Measurements from ENCODE around the gene BRD4.

BRD4 gene

DNA sequence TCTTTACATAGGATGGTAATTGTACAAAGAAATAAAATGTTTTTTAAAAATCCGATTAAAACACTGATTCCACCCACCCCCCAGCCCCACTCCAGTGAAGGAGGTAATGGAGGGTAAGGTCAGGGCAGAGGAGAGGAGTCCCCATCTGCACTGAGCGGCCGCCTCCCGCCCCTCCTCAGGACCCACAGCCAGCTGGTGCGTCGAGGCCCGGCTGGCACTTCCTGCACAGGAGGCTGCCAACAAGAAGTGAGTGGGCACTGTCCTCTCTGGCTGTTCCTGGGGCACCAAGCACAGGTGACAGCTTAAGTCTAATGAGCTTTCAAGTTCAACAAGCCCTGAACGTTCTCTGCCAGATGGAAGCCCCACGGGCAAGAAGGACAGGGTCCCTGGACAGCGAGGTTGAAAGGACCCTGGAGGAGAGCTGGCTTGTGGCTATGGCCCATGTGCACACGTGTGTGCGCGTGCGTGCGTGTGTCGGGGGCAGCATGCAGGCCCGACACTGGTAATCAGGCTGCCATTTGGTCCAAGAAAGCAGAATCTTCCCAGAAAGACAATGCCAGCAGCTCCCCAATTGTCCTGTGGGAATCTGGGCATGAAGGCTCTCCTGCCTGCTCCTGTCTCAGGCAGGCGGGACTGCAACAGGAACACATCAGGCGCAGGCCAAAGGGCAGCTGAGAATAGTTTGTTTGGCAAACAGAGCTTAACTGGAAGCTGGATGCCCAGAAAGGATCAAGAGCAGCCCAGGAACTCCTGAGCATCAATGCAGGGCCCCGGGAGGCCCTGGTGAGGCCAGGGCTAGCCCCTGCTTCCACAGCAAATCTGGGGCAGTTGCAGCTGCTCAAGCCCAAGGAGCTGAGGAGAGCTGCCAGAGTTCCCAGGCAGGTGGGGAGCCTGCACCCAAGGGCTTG lies 85.0 kb downstream of the BRD4 start:
- DNase-seq = no peak

DNA sequence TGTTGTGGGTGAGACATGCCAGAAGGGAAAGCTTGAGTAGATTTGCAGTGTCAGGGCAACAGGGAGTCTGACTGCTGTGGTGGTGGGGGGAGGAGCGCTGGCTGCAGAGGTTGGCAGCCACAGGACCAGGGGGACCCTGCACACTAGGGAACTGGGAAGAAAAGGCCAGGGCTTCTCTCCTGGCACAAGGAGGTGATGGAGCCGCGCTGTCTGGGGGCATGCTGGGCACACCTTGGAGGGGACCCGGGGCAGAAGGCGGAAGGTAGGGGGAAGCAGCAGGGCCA lies 86.2 kb downstream of the BRD4 start:
- DNase-seq = no peak

- DNase-seq = no peak
These were observed 86.8 kb downstream of the BRD4 start for GRCh38 chr19:15245370-15246197.

DNA sequence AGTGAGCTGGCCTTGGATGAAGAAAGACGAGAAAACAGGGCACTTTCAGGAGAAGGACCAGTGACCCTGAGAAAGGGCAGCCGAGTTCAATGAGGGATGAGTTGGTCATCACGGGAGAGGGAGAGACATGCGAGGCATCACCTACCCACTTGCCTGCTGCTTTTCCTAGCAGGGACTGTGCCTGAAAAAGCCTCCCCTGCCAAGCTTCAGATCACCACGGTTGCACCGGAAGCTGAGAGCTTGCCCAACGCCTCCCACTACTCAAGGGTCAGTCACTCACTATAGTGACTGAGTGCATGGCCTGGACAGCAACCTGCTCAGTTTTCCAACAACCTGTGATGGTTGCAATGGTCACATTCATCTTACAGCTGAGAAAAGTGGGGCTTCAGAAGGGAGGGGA lies 87.5 kb downstream of the BRD4 start:
- DNase-seq = no peak

- no peak for DNase-seq
These were observed 88.1 kb downstream of the BRD4 start for GRCh38 chr19:15244106-15244803.

DNA sequence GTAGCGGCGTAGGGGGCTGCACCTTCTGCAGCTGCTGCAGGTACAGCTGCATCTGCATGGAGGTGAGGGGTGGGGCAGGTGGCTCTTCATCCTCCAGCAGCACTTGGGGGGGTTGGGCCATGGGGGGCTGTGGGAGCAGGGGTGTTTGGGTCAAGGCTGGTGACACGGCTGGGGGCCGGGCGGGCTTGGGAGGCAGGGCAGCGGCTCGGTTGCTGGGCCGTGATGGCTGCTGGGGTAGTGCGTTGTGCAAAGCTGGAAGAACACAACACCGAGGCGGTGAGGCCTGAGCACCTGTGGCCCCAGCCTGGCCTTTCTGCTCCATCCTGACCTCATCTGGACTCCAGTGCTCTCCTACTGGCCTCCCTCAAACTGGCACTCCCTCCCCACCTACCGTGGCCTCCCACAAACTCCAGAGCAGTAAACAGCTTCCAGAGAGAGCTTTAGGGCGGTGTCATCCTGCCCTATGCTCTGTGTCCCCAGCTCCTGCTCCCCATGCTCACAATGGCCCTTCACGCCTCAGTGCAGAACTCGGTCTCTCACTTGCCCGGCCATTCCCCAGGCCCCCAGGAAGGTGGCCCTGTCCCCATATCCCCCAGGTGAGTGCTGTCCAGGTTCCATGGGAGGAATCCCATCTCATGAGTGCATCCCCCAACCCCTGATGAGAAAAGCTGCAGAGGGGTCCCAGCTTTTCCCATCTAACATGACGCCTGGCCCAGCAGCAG lies 88.9 kb downstream of the BRD4 start:
- no peak for DNase-seq

DNA sequence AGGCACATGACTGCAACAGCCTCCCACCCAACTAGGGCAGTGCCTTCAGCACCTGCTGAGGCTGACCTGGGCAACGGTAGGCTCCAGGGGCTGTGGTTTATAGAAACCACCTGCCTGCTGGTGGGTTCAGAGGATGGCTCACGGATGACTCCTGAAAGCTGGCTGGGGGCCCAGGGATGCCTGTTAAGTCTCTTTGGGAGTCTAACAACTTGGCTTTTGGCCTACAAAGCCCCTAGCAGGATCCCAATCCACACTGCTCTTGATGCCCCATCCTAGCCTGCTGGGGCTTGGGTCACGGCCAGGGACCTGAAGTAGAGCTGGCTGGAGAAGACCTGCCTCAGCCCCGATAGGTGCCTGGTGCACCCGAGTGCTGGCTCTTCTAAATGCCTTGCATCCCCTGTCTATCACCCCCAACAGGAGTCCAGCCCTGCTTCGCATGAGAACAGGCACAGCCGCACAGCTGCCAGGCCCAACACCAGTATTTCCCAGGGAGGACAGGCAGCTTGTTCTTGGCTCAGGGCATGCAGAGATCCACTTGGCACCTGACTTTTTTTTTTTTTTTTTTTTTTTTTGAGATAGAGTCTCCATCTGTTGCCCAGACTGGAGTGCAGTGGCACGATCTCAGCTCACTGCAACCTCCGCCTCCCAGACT lies 91.0 kb downstream of the BRD4 start:
- DNase-seq = no peak

DNA sequence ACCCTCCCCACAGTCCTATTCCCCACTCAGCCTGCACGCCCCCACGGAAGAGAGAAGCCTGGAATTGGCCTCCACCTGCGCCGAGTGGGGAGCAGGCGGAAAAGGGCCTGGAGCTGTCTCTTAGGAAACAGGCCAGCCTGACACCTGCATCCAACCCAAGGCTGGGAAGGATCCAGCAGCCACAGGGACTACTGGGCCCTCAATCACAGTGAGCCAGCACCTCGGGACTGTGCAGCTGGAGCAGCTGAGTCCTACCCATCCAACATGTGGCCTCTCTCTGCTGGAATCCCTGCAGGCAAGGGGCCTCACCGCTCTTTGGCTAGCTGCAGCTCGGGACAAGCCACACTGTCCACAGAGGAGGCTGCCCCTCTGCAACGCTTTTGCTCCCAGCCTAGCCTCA lies 91.8 kb downstream of the BRD4 start:
- DNase-seq = no peak

GRCh38 chr19:15239337-15239949 lies 92.9 kb downstream of the BRD4 start:
- DNase-seq = no peak

- no peak for DNase-seq
These were observed 93.6 kb downstream of the BRD4 start for GRCh38 chr19:15238639-15239155.

DNA sequence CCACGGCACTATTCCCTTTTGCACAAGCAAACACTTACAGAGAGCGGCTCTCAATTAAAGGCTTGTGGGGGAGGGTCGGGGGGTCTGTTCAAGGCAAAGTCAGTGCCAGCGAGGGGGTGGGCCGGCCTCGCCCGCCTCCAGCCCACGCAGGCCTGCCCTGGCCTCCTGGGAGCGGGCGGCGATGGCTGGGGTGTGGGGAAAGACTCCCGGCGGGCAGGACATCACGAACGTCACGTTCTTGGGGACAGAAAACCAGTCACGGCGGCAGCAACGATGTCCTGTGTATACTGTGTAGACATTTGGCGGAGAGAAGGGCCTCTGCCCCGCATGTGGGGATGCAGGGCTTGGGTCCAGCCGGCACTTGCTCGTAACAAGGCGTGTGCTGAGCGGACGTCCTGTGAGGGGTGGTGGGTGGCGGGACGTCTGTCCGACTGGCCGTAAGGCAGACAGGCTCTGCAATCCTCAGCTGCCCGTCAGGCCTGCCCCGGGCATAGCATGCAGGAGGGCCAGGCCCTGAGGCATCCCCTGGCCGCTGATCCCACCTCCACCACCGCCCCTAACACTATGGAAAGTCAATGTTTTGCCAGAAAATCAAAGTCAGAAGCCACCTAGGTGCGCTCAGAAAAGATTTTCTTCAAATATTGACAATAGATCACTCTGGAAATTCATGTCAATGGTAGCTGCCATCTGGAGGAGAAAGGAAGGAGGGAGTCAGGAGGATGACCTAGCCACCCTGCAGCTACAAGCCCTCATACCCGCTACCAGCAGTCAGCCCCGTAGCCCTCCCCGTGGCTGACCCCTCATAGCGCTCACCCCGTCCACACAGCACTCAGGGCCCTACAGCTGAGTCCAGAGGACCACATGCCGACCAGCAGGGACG lies 94.3 kb downstream of the BRD4 start:
- no peak for DNase-seq

- no peak for DNase-seq
These were observed 95.5 kb downstream of the BRD4 start for GRCh38 chr19:15236886-15237285.

- no peak for DNase-seq
These were observed 96.6 kb downstream of the BRD4 start for GRCh38 chr19:15235781-15236180.

- no peak for DNase-seq
These were observed 97.8 kb downstream of the BRD4 start for GRCh38 chr19:15234431-15235130.

DNA sequence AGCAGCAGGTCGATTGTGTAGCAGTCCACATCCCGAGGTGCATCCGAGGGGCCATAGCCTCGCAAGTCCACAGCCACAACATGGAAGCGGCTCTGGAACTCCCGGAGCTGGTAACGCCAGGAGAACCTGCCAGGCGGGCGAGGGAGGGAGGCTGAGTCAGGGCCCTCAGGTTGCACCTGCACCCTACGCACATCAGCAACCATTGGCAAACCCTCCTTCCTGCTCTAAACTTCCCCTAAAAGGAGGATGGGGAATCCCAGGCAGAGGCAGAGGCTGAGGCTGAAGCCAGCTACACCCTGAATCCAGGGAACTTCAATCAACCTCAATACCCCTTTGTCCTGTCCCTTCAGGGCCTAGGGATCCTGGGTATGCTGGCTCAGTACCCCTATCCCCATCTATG lies 101.1 kb downstream of the BRD4 start:
- DNase-seq = no peak

DNA sequence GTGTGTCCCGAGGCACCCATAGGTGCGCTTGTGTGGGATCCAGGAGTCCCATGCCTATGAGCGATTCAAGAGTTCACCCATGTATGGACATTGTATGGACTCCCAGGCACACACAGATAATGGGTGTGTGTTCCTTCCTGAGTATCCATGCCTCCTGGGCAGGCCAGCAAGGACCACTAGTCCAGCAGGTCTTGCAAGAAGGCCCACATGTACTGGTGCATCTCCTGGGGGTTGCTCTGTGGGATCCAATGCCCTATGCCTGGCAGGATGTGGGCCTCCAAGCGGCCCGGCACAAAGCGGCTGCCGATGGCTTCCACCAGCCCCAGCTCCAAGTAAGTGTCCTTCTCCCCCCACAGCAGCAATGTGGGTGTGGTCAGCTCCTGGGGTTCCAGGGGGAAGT lies 105.1 kb downstream of the BRD4 start:
- DNase-seq = no peak

DNA sequence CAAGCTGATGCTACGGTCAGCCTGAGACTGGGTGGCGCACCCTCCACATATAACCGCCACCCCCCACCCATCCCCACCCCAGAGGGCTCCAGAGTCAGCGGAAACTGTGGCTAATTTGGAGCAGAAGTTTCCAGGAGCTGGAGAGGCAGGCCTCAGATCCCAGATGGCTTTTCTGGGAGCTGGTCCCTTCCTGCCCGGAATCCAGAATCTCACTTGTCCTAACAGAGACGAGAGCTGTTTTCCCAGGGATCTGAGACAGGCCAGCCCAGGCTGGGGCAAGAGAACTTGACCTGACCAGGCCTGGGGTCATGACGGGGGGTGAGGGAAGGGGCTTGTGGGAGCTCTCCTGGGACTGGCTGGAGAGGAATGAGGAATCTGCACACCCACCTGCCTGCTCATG lies 106.6 kb downstream of the BRD4 start:
- no peak for DNase-seq

- DNase-seq = no peak
These were observed 108.5 kb downstream of the BRD4 start for GRCh38 chr19:15223649-15224361.

Measured in activated gamma-delta T cell (primary cell).